H9 (cell line): ENCODE results near the gene ZDHHC24. TPM values are rescaled to one million over a fixed set of nuclear protein-coding genes. Genes with fewer than 3 reads are reported as not detected.

ENCODE experiments used
- DNase-seq: peaks from one replicate; pipeline ENCODE4 v3.0.0-alpha.2; 2017
- H2AFZ ChIP-seq: one replicate; pipeline ENCODE4 v1.6.1; 2013; ENCODE audit warnings: mild to moderate bottlenecking, low read length, control low read depth, moderate library complexity
- H2AK5ac ChIP-seq: 2 replicates; pipeline ENCODE4 v1.6.1; 2013; ENCODE audit warnings: low read length, control low read depth, mixed read lengths; ENCODE audit not compliant: insufficient read length
- H2BK120ac ChIP-seq: one replicate; pipeline ENCODE4 v1.6.1; 2013; ENCODE audit warnings: low read depth, mild to moderate bottlenecking, low read length, control low read depth, inconsistent platforms; ENCODE audit not compliant: poor library complexity, severe bottlenecking
- H2BK12ac ChIP-seq: 2 replicates; pipeline ENCODE4 v1.6.1; 2013; ENCODE audit warnings: low read length, control low read depth, mixed read lengths, low read depth; ENCODE audit not compliant: insufficient read length
- H2BK15ac ChIP-seq: 2 replicates; pipeline ENCODE4 v1.6.1; 2013; ENCODE audit warnings: low read depth, low read length, control low read depth
- H2BK20ac ChIP-seq: one replicate; pipeline ENCODE4 v1.6.1; 2013; ENCODE audit warnings: low read depth, mild to moderate bottlenecking, low read length, control low read depth, inconsistent platforms; ENCODE audit not compliant: poor library complexity, severe bottlenecking
- H2BK5ac ChIP-seq: 2 replicates; pipeline ENCODE4 v1.6.1; 2013; ENCODE audit warnings: low read length, control low read depth, mixed read lengths; ENCODE audit not compliant: insufficient read length
- H3K14ac ChIP-seq: 2 replicates; pipeline ENCODE4 v1.6.1; 2013; ENCODE audit warnings: low read length, control low read depth; ENCODE audit not compliant: insufficient read depth
- H3K18ac ChIP-seq: 2 replicates; pipeline ENCODE4 v1.6.1; 2013; ENCODE audit warnings: low read depth, mild to moderate bottlenecking, mixed read lengths, low read length, control low read depth; ENCODE audit not compliant: insufficient read length
- H3K23ac ChIP-seq: 2 replicates; pipeline ENCODE4 v1.6.1; 2013; ENCODE audit warnings: low read length, control low read depth, mixed read lengths, low read depth; ENCODE audit not compliant: insufficient read length
- H3K23me2 ChIP-seq: 2 replicates; pipeline ENCODE4 v1.6.1; 2013; ENCODE audit warnings: low read depth, mild to moderate bottlenecking, mixed read lengths, low read length, control low read depth; ENCODE audit not compliant: insufficient read length, poor library complexity, severe bottlenecking
- H3K27ac ChIP-seq: 2 replicates; pipeline ENCODE4 v1.5.1; 2013; ENCODE audit warnings: low read length, control low read depth, mixed read lengths, low read depth; ENCODE audit not compliant: insufficient read length
- H3K27me3 ChIP-seq: 2 replicates; pipeline ENCODE4 v1.6.1; 2013; ENCODE audit warnings: low read length, control low read depth, inconsistent platforms; ENCODE audit not compliant: insufficient read depth
- H3K4ac ChIP-seq: 2 replicates; pipeline ENCODE4 v1.6.1; 2013; ENCODE audit warnings: low read depth, mild to moderate bottlenecking, control low read depth, inconsistent platforms, low read length, moderate library complexity
- H3K4me1 ChIP-seq: 2 replicates; pipeline ENCODE4 v1.6.1; 2013; ENCODE audit warnings: low read length, control low read depth, inconsistent platforms; ENCODE audit not compliant: insufficient read depth
- H3K4me2 ChIP-seq: 2 replicates; pipeline ENCODE4 v1.6.1; 2013; ENCODE audit warnings: low read length, control low read depth, mixed read lengths; ENCODE audit not compliant: insufficient read length, insufficient read depth
- H3K56ac ChIP-seq: 2 replicates; pipeline ENCODE4 v1.6.1; 2013; ENCODE audit warnings: low read depth, mild to moderate bottlenecking, mixed read lengths, low read length, control low read depth; ENCODE audit not compliant: insufficient read length
- H3K79me1 ChIP-seq: 2 replicates; pipeline ENCODE4 v1.6.1; 2013; ENCODE audit warnings: low read depth, mild to moderate bottlenecking, moderate library complexity, low read length, control low read depth, inconsistent platforms; ENCODE audit not compliant: insufficient read depth, poor library complexity, severe bottlenecking
- H3K79me2 ChIP-seq: 2 replicates; pipeline ENCODE4 v1.6.1; 2013; ENCODE audit warnings: low read length, control low read depth, inconsistent platforms; ENCODE audit not compliant: insufficient read depth
- H3K9ac ChIP-seq: 2 replicates; pipeline ENCODE4 v1.6.1; 2013; ENCODE audit warnings: low read length, control low read depth, mixed read lengths; ENCODE audit not compliant: insufficient read length; ENCODE audit errors: extremely low read depth
- H3K9me3 ChIP-seq: one replicate; pipeline ENCODE4 v1.6.1; 2013; ENCODE audit warnings: low read depth, low read length, inconsistent platforms; ENCODE audit not compliant: control insufficient read depth
- H3T11ph ChIP-seq: one replicate; pipeline ENCODE4 v1.6.1; 2013; ENCODE audit warnings: mild to moderate bottlenecking, low read length, control low read depth, inconsistent platforms
- H4K20me1 ChIP-seq: one replicate; pipeline ENCODE4 v1.6.1; 2013; ENCODE audit not compliant: control insufficient read depth, insufficient read length, insufficient read depth
- H4K5ac ChIP-seq: 2 replicates; pipeline ENCODE4 v1.6.1; 2013; ENCODE audit warnings: low read depth, mild to moderate bottlenecking, mixed read lengths, low read length, control low read depth; ENCODE audit not compliant: insufficient read length
- H4K8ac ChIP-seq: replicated peaks from 2 replicates; pipeline ENCODE4 v1.6.1; 2013; ENCODE audit warnings: low read length, control low read depth, mixed read lengths, low read depth; ENCODE audit not compliant: insufficient read length
- H4K91ac ChIP-seq: 2 replicates; pipeline ENCODE4 v1.6.1; 2013; ENCODE audit warnings: low read depth, mild to moderate bottlenecking, moderate library complexity, mixed read lengths, low read length, control low read depth; ENCODE audit not compliant: insufficient read length
- H3K27ac Mint-ChIP-seq, 3 experiments: 2 replicates in 2 of 3; 3 replicates in 1 of 3; pipeline ENCODE4 v1.8.0; 2020 to 2021; ENCODE audit warnings: mixed read lengths in 3 of 3, mild to moderate bottlenecking in 1 of 3, moderate library complexity in 1 of 3
- H3K27me3 Mint-ChIP-seq: 2 replicates; pipeline ENCODE4 v1.8.0; 2021; ENCODE audit warnings: low read depth, mild to moderate bottlenecking, moderate library complexity, mixed read lengths
- H3K36me3 Mint-ChIP-seq, 3 experiments: 2 replicates in 2 of 3; 3 replicates in 1 of 3; pipeline ENCODE4 v1.8.0; 2020 to 2021; ENCODE audit warnings: low read depth in 3 of 3, mixed read lengths in 3 of 3; ENCODE audit not compliant: insufficient read depth in 1 of 3
- H3K4me1 Mint-ChIP-seq, 2 experiments: 2 replicates each; pipeline ENCODE4 v1.8.0; 2020; ENCODE audit warnings: mixed read lengths in 2 of 2
- H3K4me3 Mint-ChIP-seq, 2 experiments: 2 replicates in 1 of 2; 3 replicates in 1 of 2; pipeline ENCODE4 v1.8.0; 2020 to 2021; ENCODE audit warnings: mild to moderate bottlenecking in 2 of 2, mixed read lengths in 2 of 2, moderate library complexity in 1 of 2
- H3K9me3 Mint-ChIP-seq, 2 experiments: 2 replicates in 1 of 2; 3 replicates in 1 of 2; pipeline ENCODE4 v1.8.0; 2020; ENCODE audit warnings: mild to moderate bottlenecking in 2 of 2, mixed read lengths in 2 of 2, moderate library complexity in 1 of 2
- WGBS: extraction: QIAGEN DNeasy Blood & Tissue Kit; methylation state at CpG from one replicate; pipeline ENCODE4 v1.1.7; 2013; ENCODE audit warnings: missing lambda C conversion rate, low lambda C conversion rate, mixed read lengths; ENCODE audit not compliant: insufficient read length; ENCODE audit errors: extremely low coverage; 5-methylcytosine and 5-hydroxymethylcytosine counted together
- total RNA-seq: library from RNA; stranded (reverse); gene quantifications from 2 replicates; pipeline ENCODE4 v1.2.1, GENCODE V29; 2021
- TF ChIP-seq, protein P1 (sequence below): fragments of 200-600 bp; sonication (generic); conservative IDR thresholded peaks from 3 replicates; pipeline ENCODE4 v1.8.0; 2021; ENCODE audit warnings: antibody characterized with exemption, mild to moderate bottlenecking

The ZDHHC24 gene
- total RNA-seq, 1 experiment from 2014 or later: 8.9 TPM

DNA sequence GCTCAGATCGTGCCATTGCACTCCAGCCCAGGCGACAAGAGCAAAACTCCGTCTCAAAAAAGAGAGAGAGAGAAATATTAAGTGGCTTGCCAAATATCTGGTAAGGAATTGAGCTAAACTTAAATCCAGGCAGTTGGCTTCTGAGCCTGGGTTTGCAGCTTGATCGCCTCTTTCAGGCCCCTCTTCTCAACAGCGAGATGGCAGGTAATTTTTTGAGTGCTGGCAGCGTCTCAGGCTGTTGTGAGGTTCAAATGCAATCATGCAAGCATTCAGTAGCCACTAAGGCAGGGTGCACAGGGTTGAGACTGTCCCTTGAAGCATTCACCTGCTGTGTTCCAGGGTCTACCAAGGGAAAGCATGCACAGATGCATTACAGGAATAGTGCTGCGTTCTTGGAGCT lies 23.2 kb upstream of the ZDHHC24 start:
- Histone ChIP-seq H3K18ac (peak overlapping the region; percentile 34), H3K79me2 (no peaks in the 10 kb centered on the region), H3K9ac (no peak overlapping the region), H3K4me2 (no peak overlapping the region), H2AK5ac (no peak overlapping the region), H4K20me1 (no peaks in the 10 kb centered on the region), H2BK15ac (no peak overlapping the region), H3K23me2 (no peaks in the 10 kb centered on the region), H3K56ac (no peak overlapping the region), H3K23ac (no peak overlapping the region), H3K27ac (no peak overlapping the region), H3K9me3 (no peaks in the 10 kb centered on the region), H3K79me1 (no peaks in the 10 kb centered on the region), H3K14ac (peak overlapping the region; percentile 58; the same call in 1 of the 2 replicates), H2AFZ (no peak overlapping the region), H2BK5ac (no peak overlapping the region), H3T11ph (no peak overlapping the region), H3K27me3 (no peaks in the 10 kb centered on the region), H3K4ac (no peak overlapping the region), H4K5ac (no peak overlapping the region), H2BK20ac (no peak overlapping the region), H2BK120ac (no peak overlapping the region), H4K91ac (no peak overlapping the region), H2BK12ac (no peak overlapping the region), H4K8ac (no peak overlapping the region), H3K4me1 (peaks cover 11% of the 10 kb centered on the region)
- no peak for DNase-seq
- TF ChIP-seq, protein P1, sequence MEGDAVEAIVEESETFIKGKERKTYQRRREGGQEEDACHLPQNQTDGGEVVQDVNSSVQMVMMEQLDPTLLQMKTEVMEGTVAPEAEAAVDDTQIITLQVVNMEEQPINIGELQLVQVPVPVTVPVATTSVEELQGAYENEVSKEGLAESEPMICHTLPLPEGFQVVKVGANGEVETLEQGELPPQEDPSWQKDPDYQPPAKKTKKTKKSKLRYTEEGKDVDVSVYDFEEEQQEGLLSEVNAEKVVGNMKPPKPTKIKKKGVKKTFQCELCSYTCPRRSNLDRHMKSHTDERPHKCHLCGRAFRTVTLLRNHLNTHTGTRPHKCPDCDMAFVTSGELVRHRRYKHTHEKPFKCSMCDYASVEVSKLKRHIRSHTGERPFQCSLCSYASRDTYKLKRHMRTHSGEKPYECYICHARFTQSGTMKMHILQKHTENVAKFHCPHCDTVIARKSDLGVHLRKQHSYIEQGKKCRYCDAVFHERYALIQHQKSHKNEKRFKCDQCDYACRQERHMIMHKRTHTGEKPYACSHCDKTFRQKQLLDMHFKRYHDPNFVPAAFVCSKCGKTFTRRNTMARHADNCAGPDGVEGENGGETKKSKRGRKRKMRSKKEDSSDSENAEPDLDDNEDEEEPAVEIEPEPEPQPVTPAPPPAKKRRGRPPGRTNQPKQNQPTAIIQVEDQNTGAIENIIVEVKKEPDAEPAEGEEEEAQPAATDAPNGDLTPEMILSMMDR: no peak
- Mint-ChIP-seq H3K27me3 (peaks cover 6% of the 10 kb centered on the region), H3K36me3 (peaks cover 7 to 23% (median 10%) of the 10 kb centered on the region in 3 experiments), H3K9me3 (peaks cover 15 to 21% of the 10 kb centered on the region in 2 experiments), H3K4me1 (peaks cover 33% of the 10 kb centered on the region in 2 experiments), H3K27ac (peak overlapping the region; percentile 96 to 100 (median 98); a peak in 6 of 7 replicates), H3K4me3 (no peak overlapping the region)
- no CpG with 5 or more reads among the region's 7 CpGs for WGBS
